ENCODE measurements around the gene GPATCH8. TPM values are rescaled to one million over a fixed set of nuclear protein-coding genes. Genes with fewer than 3 reads are reported as not detected.

The GPATCH8 gene
- total RNA-seq, 1 experiment from 2014 or later = 22.7 TPM

- H3K27ac ChIP-seq (ENCODE audit: low read length) = no peak overlapping the region
- H3K9me3 ChIP-seq (ENCODE audit: low read length) = no peaks in the 10 kb centered on the region
- H3F3A ChIP-seq (ENCODE audit: low read length, unreplicated experiment) = no peaks in the 10 kb centered on the region
- no peaks in the 10 kb centered on the region; the same call in 1 of the 2 replicates for H3K4me1 ChIP-seq (ENCODE audit: insufficient read depth, low read length)
- DNase-seq = no peak
- H3K9me2 ChIP-seq (replicated peaks; ENCODE audit: low read length) = no peaks in the 10 kb centered on the region
- no peak for ATAC-seq
- no peak overlapping the region for H3K4me3 ChIP-seq (ENCODE audit: low read length)
- H3K9ac ChIP-seq (ENCODE audit: low read length) = no peak overlapping the region
- no peaks in the 10 kb centered on the region for H4K20me1 ChIP-seq (ENCODE audit: low read length)
- ChIA-PET POLR2A (ENCODE audit: unreplicated experiment) (no interaction called here), CTCF (no interaction called here)
- BruUV-seq (replicated peaks) = no TSS peak
- H3K36me3 ChIP-seq (ENCODE audit: low read depth, low read length) = no peaks in the 10 kb centered on the region
- H3K27me3 ChIP-seq (ENCODE audit: low read length) = no peaks in the 10 kb centered on the region
- intact Hi-C loops (cut with micrococcal nuclease) = no loop called here
- TF ChIP-seq CTCF (conservative IDR thresholded peaks at IDR 0.05; ENCODE audit: low read depth, low read length) = no peak
- no peak for TF ChIP-seq EZH2 (IDR thresholded peaks at IDR 0.05; ENCODE audit: low read length, unreplicated experiment)
- no peak for TF ChIP-seq EZH2phosphoT487 (IDR thresholded peaks at IDR 0.05; ENCODE audit: borderline replicate concordance, low read length)
- no peak overlapping the region for H2AFZ ChIP-seq (ENCODE audit: low read length)
- H3K79me2 ChIP-seq (ENCODE audit: low read length) = no peaks in the 10 kb centered on the region
- no peak overlapping the region for H3K4me2 ChIP-seq (ENCODE audit: low read length)
These were observed 143.6 kb downstream of the GPATCH8 start for GRCh38 chr17:44359458-44360143.

- Histone ChIP-seq H3K36me3 (ENCODE audit: low read depth, low read length) (no peaks in the 10 kb centered on the region), H3K27me3 (ENCODE audit: low read length) (no peaks in the 10 kb centered on the region), H3K79me2 (ENCODE audit: low read length) (no peaks in the 10 kb centered on the region), H3K9me3 (ENCODE audit: low read length) (no peaks in the 10 kb centered on the region), H3K27ac (ENCODE audit: low read length) (no peak overlapping the region), H3K9ac (ENCODE audit: low read length) (no peak overlapping the region), H3F3A (ENCODE audit: low read length, unreplicated experiment) (no peaks in the 10 kb centered on the region), H3K4me1 (ENCODE audit: insufficient read depth, low read length) (no peaks in the 10 kb centered on the region; the same call in 1 of the 2 replicates), H3K9me2 (replicated peaks; ENCODE audit: low read length) (no peaks in the 10 kb centered on the region), H4K20me1 (ENCODE audit: low read length) (no peaks in the 10 kb centered on the region), H2AFZ (ENCODE audit: low read length) (no peak overlapping the region), H3K4me3 (ENCODE audit: low read length) (no peak overlapping the region), H3K4me2 (ENCODE audit: low read length) (no peak overlapping the region)
- BruUV-seq (replicated peaks) = no TSS peak
- TF ChIP-seq CTCF (conservative IDR thresholded peaks at IDR 0.05; ENCODE audit: low read depth, low read length) = no peak
- TF ChIP-seq EZH2 (IDR thresholded peaks at IDR 0.05; ENCODE audit: low read length, unreplicated experiment) = no peak
- TF ChIP-seq EZH2phosphoT487 (IDR thresholded peaks at IDR 0.05; ENCODE audit: borderline replicate concordance, low read length) = no peak
- intact Hi-C loops (cut with micrococcal nuclease) = no loop called here
- DNase-seq = no peak
- CTCF ChIA-PET = no interaction called here
- no peak for ATAC-seq
- POLR2A ChIA-PET (ENCODE audit: unreplicated experiment) = no interaction called here
These were observed 144.2 kb downstream of the GPATCH8 start for GRCh38 chr17:44359006-44359405.

- TF ChIP-seq CTCF (conservative IDR thresholded peaks at IDR 0.05; ENCODE audit: low read depth, low read length) (no peak), EZH2phosphoT487 (IDR thresholded peaks at IDR 0.05; ENCODE audit: borderline replicate concordance, low read length) (no peak), EZH2 (IDR thresholded peaks at IDR 0.05; ENCODE audit: low read length, unreplicated experiment) (no peak)
- Histone ChIP-seq H3K4me3 (ENCODE audit: low read length) (no peak overlapping the region), H3K4me1 (ENCODE audit: insufficient read depth, low read length) (no peaks in the 10 kb centered on the region; the same call in 1 of the 2 replicates), H3K27ac (ENCODE audit: low read length) (no peak overlapping the region), H3K36me3 (ENCODE audit: low read depth, low read length) (no peaks in the 10 kb centered on the region), H3F3A (ENCODE audit: low read length, unreplicated experiment) (no peaks in the 10 kb centered on the region), H2AFZ (ENCODE audit: low read length) (no peak overlapping the region), H4K20me1 (ENCODE audit: low read length) (no peaks in the 10 kb centered on the region), H3K9ac (ENCODE audit: low read length) (no peak overlapping the region), H3K9me2 (replicated peaks; ENCODE audit: low read length) (no peaks in the 10 kb centered on the region), H3K79me2 (ENCODE audit: low read length) (no peaks in the 10 kb centered on the region), H3K27me3 (ENCODE audit: low read length) (no peaks in the 10 kb centered on the region), H3K9me3 (ENCODE audit: low read length) (no peaks in the 10 kb centered on the region), H3K4me2 (ENCODE audit: low read length) (no peak overlapping the region)
- no peak for ATAC-seq
- CTCF ChIA-PET = interaction anchor here (0.6 kb wide), 1 partner anchor 146 kb away, joined by 4 read pairs; no protein-coding TSS in a partner anchor
- intact Hi-C loops (cut with micrococcal nuclease) = no loop called here
- no peak for DNase-seq
- POLR2A ChIA-PET (ENCODE audit: unreplicated experiment) = no interaction called here
- BruUV-seq (replicated peaks) = no TSS peak
These were observed 145.1 kb downstream of the GPATCH8 start for GRCh38 chr17:44358066-44358465.

Data from PC-3 (cell line).